Mucosa of gallbladder (tissue), 1 donor: ENCODE data around the gene DAZL. TPM values are rescaled to one million over a fixed set of nuclear protein-coding genes. Genes with fewer than 3 reads are reported as not detected.
"Not testable (repeated sequence)": the region's sequence is repeated elsewhere in the genome, so short reads cannot be mapped to it uniquely, and the experiment has no call there.

ENCODE experiments used
- DNase-seq: peaks from one replicate; pipeline ENCODE4 v3.0.0-alpha.2; 2020; ENCODE audit warnings: low spot score
- total RNA-seq: library from RNA; stranded (reverse); gene quantifications from one replicate; pipeline ENCODE4 v1.2.1, GENCODE V29; 2021
- donor health status: DM: no; HTN: no; CAD: no.

Gene DAZL
- total RNA-seq = not detected

GRCh38 chr3:16604887-16605602, at the start of gene DAZL:
DAZL (minus strand) TSS chr3:16605423; CDS start chr3:16605205, 218 bp downstream.
- DNase-seq = no peak

GRCh38 chr3:16654976-16655375, 49.8 kb upstream of the DAZL start:
- no peak for DNase-seq

- no peak for DNase-seq
These were observed 48.5 kb upstream of the DAZL start for GRCh38 chr3:16653712-16654111.

GRCh38 chr3:16647668-16648067, 42.4 kb upstream of the DAZL start:
- DNase-seq = no peak

GRCh38 chr3:16639806-16640205, 34.6 kb upstream of the DAZL start:
- no peak for DNase-seq

GRCh38 chr3:16633948-16634347, 28.7 kb upstream of the DAZL start:
- DNase-seq = no peak

- DNase-seq = no peak
These were observed 27.2 kb upstream of the DAZL start for GRCh38 chr3:16632395-16632794.

- no peak for DNase-seq
These were observed 13.5 kb upstream of the DAZL start for GRCh38 chr3:16618721-16619120.

GRCh38 chr3:16617155-16617554, 11.9 kb upstream of the DAZL start:
- DNase-seq = not testable (repeated sequence)

- DNase-seq = no peak
These were observed 10.9 kb upstream of the DAZL start for GRCh38 chr3:16616083-16616482.

- DNase-seq = no peak
These were observed 9.1 kb upstream of the DAZL start for GRCh38 chr3:16614033-16615031.

GRCh38 chr3:16609927-16610580, 4.8 kb upstream of the DAZL start:
- DNase-seq = no peak

- DNase-seq = no peak
These were observed 3.6 kb upstream of the DAZL start for GRCh38 chr3:16608816-16609215.

- no peak for DNase-seq
These were observed 2.5 kb upstream of the DAZL start for GRCh38 chr3:16607718-16608117.

- no peak for DNase-seq
These were observed 1.2 kb upstream of the DAZL start for GRCh38 chr3:16606398-16606797.

GRCh38 chr3:16605966-16606365, 743 bp upstream of the DAZL start:
- DNase-seq = no peak

- DNase-seq = no peak
These were observed 790 bp downstream of the DAZL start for GRCh38 chr3:16604433-16604832.

GRCh38 chr3:16601537-16602005, 3.7 kb downstream of the DAZL start:
- no peak for DNase-seq

GRCh38 chr3:16600780-16601536, 4.3 kb downstream of the DAZL start:
- peak; percentile 85 for DNase-seq

GRCh38 chr3:16599694-16600093, 5.5 kb downstream of the DAZL start:
- DNase-seq = no peak

- no peak for DNase-seq
These were observed 8.7 kb downstream of the DAZL start for GRCh38 chr3:16596352-16597032.
